HG03520 (cell line): ENCODE results near the gene PPME1.
A peak's percentile ranks its signal among the peaks of the same experiment; 100 is the strongest.
"Not testable (repeated sequence)": the region's sequence is repeated elsewhere in the genome, so short reads cannot be mapped to it uniquely, and the experiment has no call there.

Experiments
- ATAC-seq: cut with Tn5 transposase; IDR thresholded peaks from one replicate; pipeline ENCODE4 v1.9.1; 2021; ENCODE audit warnings: mild to moderate bottlenecking, moderate library complexity; ENCODE audit not compliant: unreplicated experiment

Gene PPME1, protein sequence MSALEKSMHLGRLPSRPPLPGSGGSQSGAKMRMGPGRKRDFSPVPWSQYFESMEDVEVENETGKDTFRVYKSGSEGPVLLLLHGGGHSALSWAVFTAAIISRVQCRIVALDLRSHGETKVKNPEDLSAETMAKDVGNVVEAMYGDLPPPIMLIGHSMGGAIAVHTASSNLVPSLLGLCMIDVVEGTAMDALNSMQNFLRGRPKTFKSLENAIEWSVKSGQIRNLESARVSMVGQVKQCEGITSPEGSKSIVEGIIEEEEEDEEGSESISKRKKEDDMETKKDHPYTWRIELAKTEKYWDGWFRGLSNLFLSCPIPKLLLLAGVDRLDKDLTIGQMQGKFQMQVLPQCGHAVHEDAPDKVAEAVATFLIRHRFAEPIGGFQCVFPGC

GRCh38 chr11:74170694-74171629 lies at the start of gene PPME1, which contains the start of gene C2CD3:
Gene PPME1 (plus strand): TSS chr11:74171289. CDS start chr11:74171422, 133 bp downstream.
Gene C2CD3 (minus strand): TSS chr11:74171002. CDS start chr11:74170792, 210 bp downstream.
- peak; percentile 89 for ATAC-seq

DNA sequence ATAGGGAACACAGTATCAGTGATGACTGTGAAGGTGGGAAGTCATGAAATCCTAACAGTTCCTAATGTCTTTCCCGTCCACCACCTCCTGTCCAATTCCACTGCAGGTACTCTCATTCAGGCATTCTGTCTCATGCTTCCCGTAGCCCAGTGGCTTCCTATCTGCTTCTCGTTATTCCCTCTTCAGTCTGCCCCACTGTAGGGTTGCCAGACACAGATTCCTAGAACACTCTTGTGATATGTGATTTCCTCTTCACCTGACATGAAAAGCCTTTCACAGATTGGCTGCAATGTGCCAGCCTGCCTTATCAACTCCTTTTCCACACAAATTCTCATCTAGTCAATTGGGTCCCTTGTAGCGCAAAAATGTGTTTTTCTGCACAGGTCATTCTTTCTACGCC lies 49.3 kb upstream of the PPME1 start:
- no peak for ATAC-seq

- ATAC-seq = no peak
Observed at GRCh38 chr11:74123008-74123448, 48.1 kb upstream of the PPME1 start.

- not testable (repeated sequence) for ATAC-seq
Observed at GRCh38 chr11:74129121-74129520, 42.0 kb upstream of the PPME1 start.

DNA sequence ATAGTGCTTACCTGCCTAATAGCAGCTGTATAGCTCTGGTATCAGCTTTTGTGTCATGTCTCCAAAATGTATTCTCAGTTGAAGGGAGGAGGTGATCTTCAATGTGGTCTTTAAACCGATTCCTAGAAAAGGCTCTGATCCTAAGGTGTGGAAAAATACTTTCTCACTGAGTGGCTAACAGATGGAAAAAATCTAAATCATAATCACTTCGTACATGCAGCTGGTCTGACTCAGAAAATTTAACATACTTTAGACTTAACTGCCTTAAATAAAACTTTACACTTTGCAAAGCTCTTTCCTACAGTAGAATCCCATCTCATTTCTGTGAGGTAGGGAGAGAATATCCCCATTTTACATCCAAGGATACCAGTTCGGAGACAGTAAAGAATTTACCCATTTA lies 38.3 kb upstream of the PPME1 start:
- ATAC-seq = no peak

DNA sequence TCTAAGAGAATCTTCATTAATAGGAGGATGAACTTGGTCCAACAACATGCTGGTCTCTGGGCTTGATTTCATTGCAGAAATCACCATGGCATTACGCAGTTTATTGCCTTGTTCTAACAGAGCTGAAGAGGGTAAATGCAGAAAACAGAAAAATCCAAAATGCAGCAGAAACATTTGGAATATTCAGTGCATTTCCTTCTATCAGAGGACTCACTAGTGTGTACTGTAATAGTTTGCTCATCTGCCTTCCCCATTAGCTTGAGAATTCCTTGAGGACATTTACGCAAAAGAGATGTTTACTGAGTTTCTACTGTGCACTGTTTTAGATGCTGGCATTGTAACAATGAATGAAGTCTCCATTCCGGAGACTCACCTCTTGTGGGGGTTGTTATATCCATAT lies 37.7 kb upstream of the PPME1 start:
- ATAC-seq = no peak

DNA sequence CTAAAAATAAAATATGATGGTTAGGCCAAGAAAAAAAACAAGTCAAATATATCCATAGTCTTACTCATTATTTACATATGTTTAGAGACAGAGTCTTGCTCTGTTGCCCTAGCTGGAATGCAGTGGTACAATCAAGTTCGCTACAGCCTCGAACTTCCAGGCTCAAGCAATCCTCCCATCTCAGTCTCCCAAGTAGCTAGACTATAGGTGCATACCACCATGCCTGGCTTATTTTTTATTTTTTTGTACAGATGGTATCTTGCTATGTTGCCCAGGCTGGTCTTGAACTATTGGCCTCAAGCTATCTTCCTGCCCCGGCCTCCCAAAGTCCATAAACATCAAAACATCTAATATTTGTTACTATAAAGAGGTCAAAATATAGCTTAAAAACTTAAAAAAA lies 36.4 kb upstream of the PPME1 start:
- ATAC-seq = no peak

DNA sequence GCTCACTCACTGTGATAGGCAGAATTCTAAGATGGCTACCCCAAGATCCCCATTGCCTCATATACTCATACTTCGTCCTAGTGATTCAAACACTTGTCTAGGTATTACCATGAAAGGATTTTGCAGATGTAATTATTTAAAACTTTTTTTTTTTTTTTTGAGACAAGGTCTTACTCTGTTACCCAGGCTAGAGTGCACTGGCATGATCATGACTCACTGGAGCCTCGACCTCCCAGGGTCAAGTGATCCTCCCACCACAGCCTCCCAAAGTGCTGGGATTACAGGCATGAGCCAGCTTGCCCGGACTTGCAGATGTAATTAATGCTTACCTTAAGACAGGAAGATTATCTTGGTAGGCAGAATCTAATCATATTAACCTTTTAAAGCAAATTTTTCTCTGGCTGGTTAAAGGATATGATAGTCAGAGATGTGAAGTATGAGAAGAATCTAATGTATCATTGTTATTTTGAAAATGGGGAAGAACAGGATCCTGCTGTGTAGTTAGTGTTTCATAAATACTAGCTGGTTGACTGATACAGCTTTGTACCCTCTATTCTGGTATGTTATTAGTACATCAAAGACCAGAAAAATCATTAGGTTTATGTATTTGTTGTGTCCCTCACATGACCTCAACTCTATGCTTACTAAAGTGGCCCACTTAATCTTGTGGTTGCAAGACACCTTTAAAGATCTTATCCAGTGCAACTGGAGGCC lies 35.8 kb upstream of the PPME1 start:
- ATAC-seq = no peak

GRCh38 chr11:74138021-74138420 lies 33.1 kb upstream of the PPME1 start:
- ATAC-seq = no peak

DNA sequence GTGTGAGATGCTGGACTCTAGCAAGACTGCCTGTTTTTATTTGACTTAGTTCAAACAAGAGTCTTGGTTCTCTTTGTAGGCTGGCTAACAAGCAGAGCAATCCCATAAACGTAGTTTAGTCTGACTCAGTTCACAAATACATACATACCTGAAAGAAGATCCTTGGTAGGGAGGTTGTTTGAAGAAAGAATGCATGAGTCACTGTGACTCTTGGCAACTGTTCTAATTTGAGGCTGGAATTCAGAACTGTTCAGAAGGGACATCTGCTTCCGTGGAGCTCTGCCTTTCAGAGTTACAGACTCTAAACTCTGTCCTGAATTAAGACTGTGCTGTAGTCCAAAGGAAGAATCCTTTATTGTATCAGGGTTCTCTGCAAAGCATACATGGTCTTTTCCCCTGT lies 32.5 kb upstream of the PPME1 start:
- no peak for ATAC-seq

DNA sequence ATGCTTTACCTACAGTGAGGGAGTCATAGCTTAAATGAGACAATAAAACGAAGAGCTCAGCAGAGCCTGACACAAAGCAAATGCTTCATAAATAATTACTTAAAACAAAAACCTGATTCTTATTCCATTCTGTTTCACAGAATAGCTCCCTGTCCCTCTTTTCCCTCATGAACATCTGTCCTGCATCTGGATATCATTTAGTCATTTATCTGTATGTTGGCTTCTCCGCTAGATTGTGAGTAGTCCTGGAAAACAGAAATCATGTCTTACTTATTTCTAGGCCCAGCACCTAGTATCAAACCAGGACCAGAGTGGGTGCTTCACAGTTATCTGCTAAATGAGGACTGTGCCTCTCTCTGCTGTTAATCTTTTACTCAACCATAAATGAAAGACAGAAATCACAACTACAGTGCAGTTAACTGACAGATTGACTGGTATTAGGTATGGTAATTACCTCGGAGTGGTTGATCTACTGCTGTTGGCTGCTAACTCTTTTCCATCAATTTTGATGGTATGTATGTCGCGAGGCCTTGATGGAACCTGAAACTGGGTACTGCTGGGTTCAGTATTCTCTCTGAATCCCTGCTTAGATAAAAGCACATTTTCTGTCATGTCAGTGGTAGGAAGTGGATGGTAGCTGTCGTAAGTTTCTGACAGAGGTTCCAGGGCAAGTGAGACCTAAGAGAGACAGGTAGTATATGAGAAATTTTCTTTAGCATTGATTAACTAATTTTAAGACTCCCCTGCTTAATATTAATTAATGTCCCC lies 31.8 kb upstream of the PPME1 start:
- ATAC-seq = no peak

DNA sequence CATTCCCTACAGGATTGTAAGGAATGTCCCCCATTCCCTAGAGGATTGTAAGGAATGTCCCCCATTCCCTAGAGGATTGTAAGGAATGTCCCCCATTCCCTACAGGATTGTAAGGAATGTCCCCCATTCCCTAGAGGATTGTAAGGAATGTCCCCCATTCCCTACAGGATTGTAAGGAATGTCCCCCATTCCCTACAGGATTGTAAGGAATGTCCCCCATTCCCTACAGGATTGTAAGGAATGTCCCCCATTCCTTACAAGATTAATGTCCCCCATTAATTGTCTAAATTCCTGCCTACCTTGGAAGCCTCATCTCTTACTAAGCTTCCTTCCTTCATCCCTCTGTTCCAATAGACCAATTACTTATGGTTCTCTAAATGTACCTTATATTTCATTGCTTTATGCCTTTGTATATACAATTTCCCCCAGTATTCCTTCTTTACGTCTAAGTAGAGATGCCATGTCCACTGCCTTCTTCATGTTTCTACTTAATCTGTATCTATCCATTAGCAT lies 31.1 kb upstream of the PPME1 start:
- ATAC-seq = not testable (repeated sequence)

DNA sequence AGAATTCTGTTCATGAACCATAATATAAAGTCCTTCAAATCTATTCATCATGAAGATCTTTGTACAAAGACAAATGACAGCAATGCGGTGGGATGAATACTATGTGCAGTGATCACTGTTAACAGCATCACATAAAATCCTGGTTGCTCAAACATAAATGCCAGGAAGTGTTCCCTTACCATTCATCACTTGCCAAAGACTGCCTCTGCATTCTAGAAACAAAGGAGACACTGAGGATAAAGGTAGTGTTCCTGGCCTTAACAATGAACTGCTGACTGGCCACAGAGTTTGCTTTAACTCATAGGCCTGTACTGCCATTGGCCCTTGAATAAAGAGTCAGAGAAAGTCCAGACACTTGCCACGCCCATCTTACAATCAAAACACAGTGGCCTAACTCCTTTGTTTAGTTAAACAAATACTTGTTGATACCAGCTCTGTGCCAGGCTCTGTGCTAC lies 29.8 kb upstream of the PPME1 start:
- ATAC-seq = no peak

GRCh38 chr11:74141908-74142307 lies 29.2 kb upstream of the PPME1 start:
- ATAC-seq = no peak

- no peak for ATAC-seq
Observed at GRCh38 chr11:74142624-74143023, 28.5 kb upstream of the PPME1 start.

GRCh38 chr11:74144592-74144991 lies 26.5 kb upstream of the PPME1 start:
- ATAC-seq = no peak

- ATAC-seq = no peak
Observed at GRCh38 chr11:74147199-74147929, 23.7 kb upstream of the PPME1 start.

- ATAC-seq = no peak
Observed at GRCh38 chr11:74153224-74153623, 17.9 kb upstream of the PPME1 start.

- ATAC-seq = no peak
Observed at GRCh38 chr11:74154620-74155281, 16.3 kb upstream of the PPME1 start.
